Amniotic epithelial cell (primary cell): ENCODE data around the gene LIPF.
"Not testable (repeated sequence)": the region's sequence is repeated elsewhere in the genome, so short reads cannot be mapped to it uniquely, and the experiment has no call there.

Experiments used
- DNase-seq: peaks from one replicate; pipeline ENCODE4 v3.0.0-alpha.2; 2010; ENCODE audit warnings: low read depth

The LIPF gene, protein sequence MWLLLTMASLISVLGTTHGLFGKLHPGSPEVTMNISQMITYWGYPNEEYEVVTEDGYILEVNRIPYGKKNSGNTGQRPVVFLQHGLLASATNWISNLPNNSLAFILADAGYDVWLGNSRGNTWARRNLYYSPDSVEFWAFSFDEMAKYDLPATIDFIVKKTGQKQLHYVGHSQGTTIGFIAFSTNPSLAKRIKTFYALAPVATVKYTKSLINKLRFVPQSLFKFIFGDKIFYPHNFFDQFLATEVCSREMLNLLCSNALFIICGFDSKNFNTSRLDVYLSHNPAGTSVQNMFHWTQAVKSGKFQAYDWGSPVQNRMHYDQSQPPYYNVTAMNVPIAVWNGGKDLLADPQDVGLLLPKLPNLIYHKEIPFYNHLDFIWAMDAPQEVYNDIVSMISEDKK

DNA sequence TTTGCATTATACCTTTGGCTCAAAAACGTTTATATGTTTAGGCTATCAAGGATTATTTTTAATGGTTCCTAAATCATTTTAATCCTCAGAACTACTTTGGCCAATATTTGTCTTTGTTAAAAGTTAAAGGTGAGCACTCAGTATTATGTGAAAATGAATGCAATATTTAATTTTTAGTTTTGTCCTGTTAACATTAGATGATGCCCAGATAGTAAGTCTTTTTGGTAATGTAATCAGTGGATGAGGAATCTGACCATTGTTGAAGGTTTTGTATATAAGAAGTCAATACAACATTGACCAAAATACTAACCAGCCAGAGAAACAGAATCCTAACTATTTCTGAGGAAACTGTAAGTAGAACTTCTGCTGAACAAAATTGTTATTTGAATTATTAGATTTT is at the start of gene LIPF:
Gene LIPF, plus strand, starts transcription at position 301 of the 400 bp plus-strand sequence. CDS start 2,856 bp downstream, outside the sequence.
- DNase-seq = no peak

- DNase-seq = no peak
Measured at GRCh38 chr10:88616250-88616977, 47.8 kb upstream of the LIPF start.

DNA sequence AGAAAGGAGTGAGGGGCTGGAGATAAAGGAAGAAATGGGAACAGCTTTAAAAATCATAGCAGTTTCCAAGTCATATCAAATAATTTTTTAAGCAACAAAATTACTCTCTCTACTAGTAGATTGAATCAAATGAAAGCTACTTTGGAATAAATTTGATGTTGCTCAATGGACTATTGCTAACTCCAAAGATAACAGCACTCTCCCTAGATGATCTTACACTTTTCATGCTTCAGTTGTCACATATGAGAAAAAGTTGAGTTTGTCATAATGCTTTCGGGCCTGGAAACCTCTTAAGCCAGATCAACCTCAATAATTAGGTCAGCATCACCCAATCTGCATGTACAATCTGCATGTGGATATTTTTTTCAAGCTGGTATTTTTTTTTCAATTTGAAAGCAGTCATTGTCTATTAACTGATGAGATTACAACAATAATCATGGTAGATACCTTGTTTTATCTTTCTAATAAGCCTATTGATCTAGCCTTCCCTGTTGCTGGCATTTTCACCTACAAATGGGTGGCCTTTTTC is 46.4 kb upstream of the LIPF start:
- DNase-seq = no peak

GRCh38 chr10:88618496-88618895 is 45.7 kb upstream of the LIPF start:
- no peak for DNase-seq

- DNase-seq = no peak
Measured at GRCh38 chr10:88620441-88620840, 43.8 kb upstream of the LIPF start.

DNA sequence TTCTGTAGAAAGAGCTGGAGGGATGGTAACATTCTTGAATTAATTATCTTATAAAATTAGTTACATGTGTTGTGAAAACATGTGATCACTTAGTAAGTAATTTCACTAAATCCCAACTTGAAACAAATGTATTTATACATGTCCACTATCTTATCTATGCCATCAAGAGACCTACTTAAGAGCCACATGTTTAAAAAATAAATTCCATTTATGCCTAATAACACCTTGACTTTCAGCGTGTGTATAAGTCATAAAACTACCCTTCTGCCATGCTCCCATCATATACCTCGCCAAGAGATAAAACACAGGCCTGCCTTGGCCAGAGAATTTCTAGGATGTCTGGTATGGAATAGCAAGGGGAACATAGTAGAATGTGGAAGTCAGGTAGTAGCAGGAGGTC is 40.4 kb upstream of the LIPF start:
- no peak for DNase-seq

DNA sequence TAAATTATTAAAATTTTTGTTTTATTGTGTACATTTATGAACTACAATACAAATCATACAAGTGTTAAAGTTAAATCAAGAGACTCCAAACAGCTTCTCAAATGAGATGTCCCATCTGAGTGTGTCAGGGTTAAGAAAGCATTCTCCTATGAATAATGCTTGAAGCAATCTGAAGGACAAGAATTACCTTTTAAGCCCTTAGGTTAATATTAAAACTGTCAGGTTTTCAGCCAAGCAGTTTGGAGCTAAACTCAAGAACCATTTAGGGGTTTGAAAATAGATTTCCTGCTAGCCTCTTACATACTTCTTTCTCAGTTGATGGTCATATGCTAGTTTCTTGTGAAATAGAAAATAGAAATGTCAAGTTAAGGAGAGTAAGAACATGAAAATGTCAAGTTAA is 39.4 kb upstream of the LIPF start:
- DNase-seq = no peak

GRCh38 chr10:88640186-88640585 is 24.1 kb upstream of the LIPF start:
- DNase-seq = no peak

DNA sequence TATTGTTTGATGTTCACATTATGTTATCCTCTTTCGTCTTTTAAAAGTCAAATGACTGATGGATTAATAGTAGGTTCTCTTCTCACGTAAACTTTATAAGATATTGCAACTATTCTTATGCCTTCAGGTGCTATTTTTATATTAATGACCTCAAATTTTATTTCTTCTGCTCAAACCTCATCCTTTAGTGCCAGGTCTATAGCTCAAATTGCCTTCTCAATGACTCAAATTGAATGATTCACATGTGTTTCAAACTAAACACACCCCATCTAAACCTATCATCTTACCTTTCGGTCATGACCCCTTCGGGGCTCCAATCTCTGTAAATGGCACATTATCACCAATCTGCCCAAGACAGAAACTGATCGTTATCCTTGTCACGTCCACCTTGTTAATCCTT is 22.0 kb upstream of the LIPF start:
- no peak for DNase-seq

DNA sequence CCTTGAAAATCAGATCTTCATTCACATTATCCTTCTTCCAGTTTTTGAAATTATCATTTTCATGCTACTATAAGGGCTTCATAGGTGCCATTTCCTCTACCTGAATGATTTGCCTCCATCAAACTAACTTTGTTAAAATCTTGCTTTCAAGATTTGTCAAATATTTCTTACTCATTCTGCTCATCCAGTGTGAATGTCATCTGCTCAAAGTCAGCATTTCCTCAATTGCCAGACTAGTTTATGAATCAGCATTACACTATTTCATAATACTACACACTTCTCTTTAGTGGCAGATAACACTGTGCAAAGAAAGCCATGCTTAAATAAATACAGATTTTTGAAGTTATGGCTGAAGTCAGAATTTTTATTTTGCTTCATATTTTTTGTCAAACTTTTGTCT is 21.3 kb upstream of the LIPF start:
- DNase-seq = peak; percentile 69

DNA sequence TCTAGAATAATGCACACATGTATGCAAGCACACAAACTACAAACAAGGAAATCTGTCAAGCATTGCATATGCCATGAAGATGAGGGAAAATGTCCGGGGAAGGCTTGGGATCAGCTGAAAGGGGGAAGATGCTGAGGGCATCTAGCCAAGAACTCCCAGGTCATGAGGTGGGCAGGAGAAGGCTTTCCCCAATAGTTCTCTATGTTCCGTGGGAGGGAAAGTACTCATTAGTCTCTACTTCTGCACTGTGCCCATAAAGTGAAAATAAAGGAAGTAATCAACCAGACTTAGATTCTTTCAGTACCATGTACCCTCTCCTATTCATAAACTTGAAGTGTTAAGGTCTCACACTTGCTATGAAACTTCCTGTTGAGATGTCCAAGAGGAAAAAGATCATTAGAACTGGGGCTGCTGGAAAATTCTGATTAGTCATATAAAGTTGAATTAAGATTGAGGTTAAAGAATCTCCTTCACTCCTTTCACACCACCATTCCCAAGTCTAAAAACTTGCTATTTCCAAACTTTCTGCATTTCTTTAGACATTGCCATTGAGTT is 17.1 kb upstream of the LIPF start:
- no peak for DNase-seq

GRCh38 chr10:88651101-88651551 is 13.1 kb upstream of the LIPF start:
- peak; percentile 94 for DNase-seq

DNA sequence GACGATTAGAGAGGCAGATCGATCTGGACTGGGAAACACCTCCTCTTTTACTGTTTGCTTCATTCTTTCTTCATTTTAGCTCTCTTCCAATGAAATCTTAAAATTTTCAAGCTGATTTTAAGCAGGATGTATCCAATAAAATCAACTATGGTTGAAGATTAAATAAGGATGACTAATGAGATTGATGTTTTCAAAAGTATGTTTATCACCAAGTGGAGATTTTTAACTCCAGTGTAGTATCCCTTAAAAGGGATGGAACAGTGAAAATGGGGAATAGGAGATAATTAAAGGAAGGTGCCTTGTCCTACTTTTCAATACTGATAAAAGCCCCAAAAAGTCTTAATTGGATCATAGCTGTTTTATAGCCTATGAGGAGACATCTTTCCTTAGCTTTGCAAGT is 11.6 kb upstream of the LIPF start:
- no peak for DNase-seq

- peak; percentile 58 for DNase-seq
Measured at GRCh38 chr10:88657901-88658300, 6.3 kb upstream of the LIPF start.

- DNase-seq = no peak
Measured at GRCh38 chr10:88659725-88660597, 4.3 kb upstream of the LIPF start.

DNA sequence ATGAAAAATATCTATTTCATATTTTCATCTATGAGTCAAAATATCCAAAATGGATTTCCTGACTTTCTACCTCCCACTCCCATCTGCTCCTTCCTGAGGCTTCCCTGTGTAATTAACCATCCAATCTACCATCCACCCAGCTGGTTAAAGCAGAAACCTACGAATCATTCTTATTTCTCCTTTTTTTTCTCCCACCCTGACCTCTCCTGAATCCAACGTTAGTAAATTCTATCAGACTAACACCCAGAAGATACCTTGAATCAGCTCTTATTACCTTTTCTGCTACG is 3.7 kb upstream of the LIPF start:
- DNase-seq = no peak

- no peak for DNase-seq
Measured at GRCh38 chr10:88661018-88661417, 3.2 kb upstream of the LIPF start.

DNA sequence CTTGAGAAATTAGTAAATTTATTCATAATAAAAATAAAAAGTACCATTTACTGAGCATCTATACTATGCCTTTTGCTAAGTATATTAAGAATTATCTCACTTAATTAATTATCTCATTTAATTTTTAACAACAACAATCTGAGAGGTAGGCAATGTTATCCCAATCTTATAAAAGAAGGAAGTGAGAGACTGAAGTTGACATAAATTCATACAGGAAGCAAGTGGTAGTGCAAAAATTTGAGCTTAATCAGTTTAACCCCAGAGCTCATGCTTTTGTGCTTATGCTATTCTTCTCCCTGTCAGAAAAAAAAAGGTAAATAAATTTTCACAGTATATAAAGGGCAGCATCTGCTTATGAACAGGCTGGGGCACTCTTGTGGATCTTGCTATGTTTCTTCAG is 2.7 kb upstream of the LIPF start:
- no peak for DNase-seq

GRCh38 chr10:88663153-88663552 is 1.1 kb upstream of the LIPF start:
- not testable (repeated sequence) for DNase-seq

DNA sequence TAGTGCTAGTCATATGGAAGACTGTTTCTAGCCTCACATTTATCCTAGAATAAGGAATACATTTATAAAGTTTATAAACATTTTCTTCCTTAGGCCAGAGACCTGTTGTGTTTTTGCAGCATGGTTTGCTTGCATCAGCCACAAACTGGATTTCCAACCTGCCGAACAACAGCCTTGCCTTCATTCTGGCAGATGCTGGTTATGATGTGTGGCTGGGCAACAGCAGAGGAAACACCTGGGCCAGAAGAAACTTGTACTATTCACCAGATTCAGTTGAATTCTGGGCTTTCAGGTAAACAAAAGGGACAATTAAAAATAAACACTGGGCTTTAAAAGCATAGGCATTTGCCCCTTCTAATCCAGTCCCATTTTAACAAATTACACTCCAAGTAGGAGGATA is 4.2 kb downstream of the LIPF start:
- DNase-seq = no peak

DNA sequence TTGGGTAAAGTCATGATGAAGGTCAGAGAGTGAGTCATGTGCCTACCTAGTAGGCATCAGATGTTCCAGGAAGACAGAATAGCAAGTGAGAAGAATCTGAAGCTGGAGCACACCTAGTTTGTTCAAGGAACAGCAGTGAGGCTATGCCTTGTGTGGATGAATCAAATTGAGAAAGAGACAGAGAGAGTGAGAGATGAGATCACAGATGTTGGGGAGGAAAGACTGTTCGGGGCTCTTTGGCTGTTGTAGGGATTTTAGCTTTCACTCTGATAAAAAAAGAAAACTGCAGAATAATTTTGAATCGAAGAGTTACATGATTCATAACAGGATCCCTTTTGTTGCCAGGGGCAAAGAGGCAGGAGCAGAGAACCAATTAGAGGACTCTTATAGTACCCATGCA is 6.3 kb downstream of the LIPF start:
- no peak for DNase-seq

GRCh38 chr10:88672041-88672440 is 7.8 kb downstream of the LIPF start:
- peak; percentile 16 for DNase-seq
